ENCODE results near the gene FAM114A1.

- TF ChIP-seq EZH2 (IDR thresholded peaks at IDR 0.05; ENCODE audit: borderline replicate concordance) (no peak), CTCF (IDR thresholded peaks at IDR 0.05; ENCODE audit: poor library complexity) (no peak)
Observed at GRCh38 chr4:38821739-38822138, 45.9 kb upstream of the FAM114A1 start.
